ENCODE results near the gene ING5. TPM values are rescaled to one million over a fixed set of nuclear protein-coding genes. Genes with fewer than 3 reads are reported as not detected.
"Not testable (repeated sequence)": the region's sequence is repeated elsewhere in the genome, so short reads cannot be mapped to it uniquely, and the experiment has no call there.

The ING5 gene
- total RNA-seq, 4 donors from 2014 or later, result 6.8 to 50.0 (median 27.9) TPM

DNA sequence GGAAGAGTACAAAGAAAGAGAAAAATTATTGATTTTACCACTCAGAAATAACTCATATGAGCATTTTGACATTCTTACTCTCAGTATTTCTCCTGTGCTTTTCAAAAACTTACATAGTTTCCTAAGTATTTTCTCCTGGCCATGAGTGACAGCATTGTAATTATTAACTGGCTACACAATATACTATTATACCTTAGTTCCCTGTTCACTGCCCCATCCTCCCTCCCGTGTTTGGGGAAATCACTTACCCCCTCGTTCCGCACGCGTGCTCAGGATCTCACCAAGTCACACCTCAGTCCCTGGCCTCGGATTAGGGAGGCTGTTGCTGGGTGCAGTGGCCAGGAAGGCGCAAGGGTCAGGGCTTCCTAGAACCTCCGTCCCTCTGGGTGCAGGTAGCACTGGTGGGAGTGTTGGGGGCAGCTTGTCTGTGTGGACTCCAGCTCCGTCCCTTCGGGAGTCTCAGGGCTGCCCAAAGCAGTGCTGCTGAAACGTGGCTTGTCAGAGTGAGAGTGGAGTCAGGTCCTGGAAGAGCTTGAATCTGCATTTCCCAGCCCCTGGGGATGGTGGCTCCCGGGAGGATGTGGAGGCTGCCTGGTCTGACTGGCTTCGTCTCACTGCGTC lies 41.1 kb upstream of the ING5 start:
- H3K4me1 ChIP-seq, result no peaks in the 10 kb centered on the region
- no peaks in the 10 kb centered on the region for H3K9me3 ChIP-seq
- no peaks in the 10 kb centered on the region for H3K27me3 ChIP-seq
- no peaks in the 10 kb centered on the region for H3K36me3 ChIP-seq
- no peak overlapping the region for H3K4me3 ChIP-seq
- intact Hi-C loops (cut with DNase I; ENCODE audit: low total_unique reads), result no loop called here
- DNase-seq, result no peak
- H3K27ac ChIP-seq, result no peak overlapping the region
- TF ChIP-seq, protein P1, sequence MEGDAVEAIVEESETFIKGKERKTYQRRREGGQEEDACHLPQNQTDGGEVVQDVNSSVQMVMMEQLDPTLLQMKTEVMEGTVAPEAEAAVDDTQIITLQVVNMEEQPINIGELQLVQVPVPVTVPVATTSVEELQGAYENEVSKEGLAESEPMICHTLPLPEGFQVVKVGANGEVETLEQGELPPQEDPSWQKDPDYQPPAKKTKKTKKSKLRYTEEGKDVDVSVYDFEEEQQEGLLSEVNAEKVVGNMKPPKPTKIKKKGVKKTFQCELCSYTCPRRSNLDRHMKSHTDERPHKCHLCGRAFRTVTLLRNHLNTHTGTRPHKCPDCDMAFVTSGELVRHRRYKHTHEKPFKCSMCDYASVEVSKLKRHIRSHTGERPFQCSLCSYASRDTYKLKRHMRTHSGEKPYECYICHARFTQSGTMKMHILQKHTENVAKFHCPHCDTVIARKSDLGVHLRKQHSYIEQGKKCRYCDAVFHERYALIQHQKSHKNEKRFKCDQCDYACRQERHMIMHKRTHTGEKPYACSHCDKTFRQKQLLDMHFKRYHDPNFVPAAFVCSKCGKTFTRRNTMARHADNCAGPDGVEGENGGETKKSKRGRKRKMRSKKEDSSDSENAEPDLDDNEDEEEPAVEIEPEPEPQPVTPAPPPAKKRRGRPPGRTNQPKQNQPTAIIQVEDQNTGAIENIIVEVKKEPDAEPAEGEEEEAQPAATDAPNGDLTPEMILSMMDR (IDR thresholded peaks at IDR 0.05), result no peak
- no peak for TF ChIP-seq POLR2A (IDR thresholded peaks at IDR 0.05)

DNA sequence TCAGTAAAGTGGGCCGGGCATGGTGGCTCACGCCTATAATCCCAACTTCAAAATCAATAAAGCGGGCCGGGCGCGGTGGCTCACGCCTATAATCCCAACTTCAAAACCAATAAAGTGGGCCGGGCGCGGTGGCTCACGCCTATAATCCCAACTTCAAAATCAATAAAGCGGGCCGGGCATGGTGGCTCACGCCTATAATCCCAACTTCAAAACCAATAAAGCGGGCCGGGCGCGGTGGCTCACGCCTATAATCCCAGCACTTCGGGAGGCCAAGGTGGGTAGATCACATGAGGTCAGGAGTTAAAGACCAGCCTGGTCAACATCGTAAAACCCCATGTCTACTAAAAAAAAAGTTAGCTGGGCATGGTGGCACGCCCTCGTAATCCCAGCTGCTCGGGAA lies 39.1 kb upstream of the ING5 start:
- H3K36me3 ChIP-seq; intact Hi-C loops (cut with DNase I; ENCODE audit: low total_unique reads); H3K9me3 ChIP-seq; H3K27ac ChIP-seq; H3K4me1 ChIP-seq; H3K4me3 ChIP-seq; DNase-seq; H3K27me3 ChIP-seq: not testable (repeated sequence)

DNA sequence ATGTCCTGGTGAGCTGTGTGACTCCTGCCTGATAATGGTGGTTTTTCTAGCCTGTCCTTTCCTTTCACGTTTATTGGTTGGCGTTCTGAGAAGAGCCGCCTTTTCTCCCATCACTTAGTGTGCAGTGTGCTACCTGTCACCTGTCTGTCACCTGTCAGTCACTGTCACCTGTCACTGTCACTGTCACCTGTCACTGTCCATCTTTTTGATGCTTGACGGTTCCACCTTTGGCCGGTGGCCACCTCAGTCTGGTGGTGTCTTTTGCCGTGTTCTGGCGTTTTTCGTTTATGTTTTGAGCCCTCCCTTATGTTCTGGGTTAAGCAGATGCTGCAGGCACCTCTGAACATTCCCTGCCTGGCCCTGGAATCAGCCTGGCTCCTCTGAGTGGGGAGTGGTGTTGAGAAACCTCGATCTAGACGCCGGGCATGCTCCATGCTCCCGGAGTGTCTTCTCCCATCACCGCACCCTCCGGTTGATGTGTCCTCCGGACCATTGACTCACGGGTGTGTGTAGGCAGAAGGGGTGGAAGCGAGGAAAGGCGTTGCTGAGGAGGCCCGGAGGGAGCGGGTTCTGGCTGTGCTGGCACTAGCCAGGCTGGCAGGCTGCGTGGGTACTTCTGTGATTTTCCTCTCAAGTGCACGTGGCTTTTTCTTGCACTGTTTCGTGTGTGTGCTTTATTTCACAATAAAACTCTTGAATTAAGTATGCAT lies 36.0 kb upstream of the ING5 start:
- no peak for TF ChIP-seq POLR2A (IDR thresholded peaks at IDR 0.05)
- TF ChIP-seq, protein P1 (IDR thresholded peaks at IDR 0.05), result no peak
- Histone ChIP-seq H3K27ac (no peak overlapping the region), H3K27me3 (no peaks in the 10 kb centered on the region), H3K9me3 (no peaks in the 10 kb centered on the region), H3K4me1 (no peaks in the 10 kb centered on the region), H3K4me3 (no peak overlapping the region), H3K36me3 (no peaks in the 10 kb centered on the region)
- intact Hi-C loops (cut with DNase I; ENCODE audit: low total_unique reads), result no loop called here
- no peak for DNase-seq

DNA sequence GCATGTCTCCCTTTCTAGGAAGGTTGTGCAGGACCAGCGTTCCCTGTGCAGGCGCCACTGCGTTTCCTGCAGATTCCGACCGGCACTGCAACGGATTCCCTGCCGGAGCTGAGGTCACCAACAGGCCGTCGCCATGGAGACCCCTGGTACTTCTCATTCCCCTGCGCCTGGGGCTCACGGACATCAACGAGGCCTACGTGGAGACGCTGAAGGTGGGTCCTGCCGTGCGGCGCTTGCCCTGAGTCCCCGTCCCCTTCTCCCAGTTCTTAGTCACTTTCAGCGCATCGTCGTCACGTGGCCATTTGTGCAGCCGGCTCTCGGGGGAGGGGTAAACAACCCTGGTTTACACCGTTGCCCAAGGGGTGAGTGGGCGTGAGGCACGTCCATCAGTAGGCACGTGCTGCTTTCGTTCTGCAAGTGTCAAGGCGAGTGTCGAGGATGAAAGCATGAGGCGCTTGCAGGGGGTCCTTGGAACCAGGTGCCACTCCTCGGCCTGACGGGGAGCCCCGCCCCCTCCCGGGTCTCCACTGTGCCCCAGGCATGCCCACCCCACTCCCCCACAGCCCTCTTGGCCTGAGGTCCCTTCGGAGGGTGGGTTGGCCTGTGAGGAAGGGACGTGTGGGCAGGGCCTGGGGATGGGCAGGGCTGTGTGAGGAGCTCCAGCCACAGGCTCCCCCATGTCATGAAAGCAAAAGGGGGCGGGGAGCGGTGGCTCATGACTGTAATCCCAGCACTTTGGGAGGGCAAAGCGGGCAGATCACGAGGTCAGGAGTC lies 35.0 kb upstream of the ING5 start:
- intact Hi-C loops (cut with DNase I; ENCODE audit: low total_unique reads), result no loop called here
- H3K4me3 ChIP-seq, result no peak overlapping the region

DNA sequence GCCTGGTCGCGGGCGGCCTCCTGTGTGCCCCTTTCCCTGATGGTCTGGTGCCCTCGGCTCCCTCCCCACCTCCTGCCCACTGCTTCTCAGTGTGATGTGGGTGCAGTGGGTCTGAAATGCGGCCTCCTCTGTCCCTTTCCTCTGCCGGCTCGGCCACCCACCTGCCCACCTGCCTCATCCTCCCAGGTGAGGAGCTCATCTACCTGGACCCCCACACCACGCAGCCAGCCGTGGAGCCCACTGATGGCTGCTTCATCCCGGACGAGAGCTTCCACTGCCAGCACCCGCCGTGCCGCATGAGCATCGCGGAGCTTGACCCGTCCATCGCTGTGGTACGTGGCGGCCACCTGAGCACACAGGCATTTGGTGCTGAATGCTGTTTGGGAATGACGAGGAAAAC lies 33.5 kb upstream of the ING5 start:
- no peak for TF ChIP-seq POLR2A (IDR thresholded peaks at IDR 0.05)
- TF ChIP-seq, protein P1 (IDR thresholded peaks at IDR 0.05), result no peak
- no peak overlapping the region for H3K4me3 ChIP-seq
- DNase-seq, result no peak
- no peaks in the 10 kb centered on the region for H3K4me1 ChIP-seq
- intact Hi-C loops (cut with DNase I; ENCODE audit: low total_unique reads), result no loop called here
- no peak overlapping the region for H3K27ac ChIP-seq
- H3K27me3 ChIP-seq, result no peaks in the 10 kb centered on the region
- no peaks in the 10 kb centered on the region for H3K36me3 ChIP-seq
- no peaks in the 10 kb centered on the region for H3K9me3 ChIP-seq

More for the DNA sequence above, 35.0 kb upstream of the ING5 start:
- Histone ChIP-seq H3K9me3 (no peaks in the 10 kb centered on the region), H3K27ac (no peak overlapping the region), H3K36me3 (no peaks in the 10 kb centered on the region), H3K4me1 (no peaks in the 10 kb centered on the region), H3K27me3 (no peaks in the 10 kb centered on the region)
- no peak for DNase-seq
- TF ChIP-seq POLR2A (IDR thresholded peaks at IDR 0.05), result no peak
- TF ChIP-seq, protein P1 (IDR thresholded peaks at IDR 0.05), result no peak

All from uterus (tissue), 4 donors.